H1 (cell line): ENCODE data around the gene NLRP3. TPM values are rescaled to one million over a fixed set of nuclear protein-coding genes. Genes with fewer than 3 reads are reported as not detected.

Experiments used
- KDM4A ChIP-seq: IDR thresholded peaks from one replicate; pipeline ENCODE4 v1.7.1; 2012; ENCODE audit warnings: low read depth, mild to moderate bottlenecking, moderate library complexity, low read length, inconsistent platforms; ENCODE audit not compliant: severe bottlenecking
- polyA plus RNA-seq, 7 experiments: library from polyadenylated mRNA; depleted of rRNA in 3 of 7; stranded (reverse) in 5 of 7; unstranded in 2 of 7; fragments of >200 nt in 5 of 7; fragments of 200-250 nt in 2 of 7; gene quantifications; 1 replicate in 5 of 7; 2 replicates in 1 of 7; 4 replicates in 1 of 7; pipeline versions ENCODE4 v1.2.1 to v1.2.3, GENCODE V29; 2011 to 2013; ENCODE audit warnings: missing spikeins in 2 of 7, mixed read lengths in 2 of 7
- total RNA-seq: library from RNA; stranded (reverse); fragmentation: NEBNext Ultra II Directional; extraction: Animal tissue kit (Norgen Biotek cat#: 25700); gene quantifications from 2 replicates; pipeline ENCODE4 v1.2.1, GENCODE V29; 2021

NLRP3 gene
- total and polyA plus RNA-seq, 2 of the 8 experiments (the other 6 are each of a cell fraction or from before 2014, with no cell fraction given) = 0.05 to 0.19 TPM

DNA sequence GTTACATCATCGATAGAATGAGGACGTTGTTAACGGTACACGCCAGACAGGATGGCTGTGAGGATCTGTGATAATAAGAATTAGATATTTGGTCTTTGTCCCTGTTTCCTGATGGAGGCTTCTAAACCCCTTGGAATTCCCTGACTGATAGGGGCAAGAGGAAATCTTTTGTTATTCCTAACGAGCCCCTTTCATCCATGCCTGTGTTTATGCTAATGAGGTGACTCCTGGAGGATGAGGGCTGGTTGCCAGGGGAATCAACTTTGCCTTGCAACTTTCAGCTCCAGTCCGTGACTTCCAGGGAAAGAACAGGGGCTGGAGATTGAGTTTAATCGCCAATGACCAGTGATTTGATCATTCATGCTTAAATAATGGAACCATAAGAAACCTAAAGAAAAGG is 39.3 kb upstream of the NLRP3 start (continued):
- TF ChIP-seq KDM4A = no peak
